B cell (primary cell): Measurements from ENCODE around the gene RGL1. TPM values are rescaled to one million over a fixed set of nuclear protein-coding genes. Genes with fewer than 3 reads are reported as not detected.

ENCODE experiments used
- ATAC-seq: fragments of 200-7000 bp; cut with Tn5 transposase; one replicate; pipeline ENCODE4 v1.10.0; 2021; ENCODE audit warnings: low read depth, mild to moderate bottlenecking, moderate number of reproducible peaks, moderate library complexity
- CTCF ChIA-PET: fragments of 350-600 bp; sonication (Branson Sonifier 250); formaldehyde crosslinking; loops from one replicate; lab custom pipeline; 2021; ENCODE audit warnings: antibody characterized with exemption, inconsistent platforms; lab: Charles Lee
- POLR2A ChIA-PET: fragments of 350-600 bp; sonication (Branson Sonifier 250); formaldehyde crosslinking; loops from one replicate; lab custom pipeline; 2021; ENCODE audit warnings: antibody characterized with exemption; lab: Charles Lee
- DNase-seq: peaks from one replicate; pipeline ENCODE4 v3.0.0; 2013
- H2AFZ ChIP-seq: 2 replicates; pipeline ENCODE4 v1.6.1; 2012; ENCODE audit warnings: mild to moderate bottlenecking, low read depth, low read length; ENCODE audit not compliant: insufficient read depth, poor library complexity, severe bottlenecking
- H3K27ac ChIP-seq, 2 donors: 1 replicate in 1 of 2; 2 replicates in 1 of 2; pipeline ENCODE4 v1.5.1; 2012 to 2013; ENCODE audit warnings: low read length in 2 of 2, mild to moderate bottlenecking in 2 of 2, moderate library complexity in 1 of 2
- H3K27me3 ChIP-seq, 4 experiments: fragments of 200-600 bp in 1 of 4; sonication (generic) in 1 of 4; replicated peaks in 1 of 4; 1 replicate in 2 of 4; 2 replicates in 2 of 4; pipeline versions ENCODE4 v1.6.1 to v1.7.0; 2013 to 2016; ENCODE audit warnings: low read length in 3 of 4, mild to moderate bottlenecking in 2 of 4, mixed read lengths in 1 of 4, moderate library complexity in 1 of 4; ENCODE audit not compliant: insufficient read depth in 4 of 4, control insufficient read depth in 3 of 4; ENCODE audit errors: control extremely low read depth in 1 of 4
- H3K36me3 ChIP-seq, 2 experiments: replicated peaks in 1 of 2; 1 replicate in 1 of 2; 2 replicates in 1 of 2; pipeline versions ENCODE4 v1.6.1 to v1.7.1; 2013; ENCODE audit warnings: low read length in 1 of 2; ENCODE audit not compliant: insufficient read depth in 2 of 2, control insufficient read depth in 1 of 2; ENCODE audit errors: control extremely low read depth in 1 of 2, extremely low read depth in 1 of 2
- H3K4me1 ChIP-seq, 2 donors: fragments of 200-600 bp in 1 of 2; sonication (generic) in 1 of 2; 1 replicate in 1 of 2; 2 replicates in 1 of 2; pipeline versions ENCODE4 v1.5.1 to v1.6.1; 2013 to 2017; ENCODE audit warnings: low read length in 2 of 2; ENCODE audit not compliant: control insufficient read depth in 2 of 2, insufficient read depth in 2 of 2
- H3K4me2 ChIP-seq: replicated peaks from 2 replicates; pipeline ENCODE3; 2012; ENCODE audit warnings: mild to moderate bottlenecking, low read depth, low read length; ENCODE audit not compliant: poor library complexity, severe bottlenecking
- H3K4me3 ChIP-seq, 5 experiments: fragments of 200-600 bp in 1 of 5; sonication (generic) in 1 of 5; 1 replicate in 3 of 5; 2 replicates in 2 of 5; pipeline versions ENCODE4 v1.5.1 to v1.7.0; 2011 to 2016; ENCODE audit warnings: low read length in 4 of 5, mild to moderate bottlenecking in 4 of 5, low read depth in 2 of 5, control low read depth in 1 of 5, moderate library complexity in 1 of 5; ENCODE audit not compliant: insufficient read depth in 1 of 5; ENCODE audit errors: control extremely low read depth in 1 of 5, extremely low read depth in 1 of 5
- H3K79me2 ChIP-seq: fragments of 200-600 bp; sonication (generic); one replicate; pipeline ENCODE4 v1.6.0; 2016; ENCODE audit warnings: low read length; ENCODE audit not compliant: control insufficient read depth, insufficient read depth
- H3K9ac ChIP-seq: fragments of 200-600 bp; sonication (generic); 2 replicates; pipeline ENCODE4 v1.6.1; 2017; ENCODE audit warnings: mild to moderate bottlenecking, low read length, moderate library complexity
- H3K9me3 ChIP-seq, 3 donors: one replicate each; pipeline versions ENCODE4 v1.6.1 to v1.7.1; 2013; ENCODE audit warnings: low read length in 2 of 3; ENCODE audit not compliant: control insufficient read depth in 2 of 3, insufficient read depth in 1 of 3; ENCODE audit errors: control extremely low read depth in 1 of 3
- H4K20me1 ChIP-seq: 2 replicates; pipeline ENCODE4 v1.6.0; 2012; ENCODE audit warnings: mild to moderate bottlenecking, low read length; ENCODE audit not compliant: insufficient read depth, control insufficient read depth, poor library complexity, severe bottlenecking
- H3K27ac Mint-ChIP-seq: one replicate; pipeline ENCODE4 v1.8.0; 2021; ENCODE audit warnings: mixed read lengths
- H3K27me3 Mint-ChIP-seq: one replicate; pipeline ENCODE4 v1.8.0; 2021; ENCODE audit warnings: mixed read lengths
- H3K4me1 Mint-ChIP-seq: one replicate; pipeline ENCODE4 v1.8.0; 2021; ENCODE audit warnings: mixed read lengths
- H3K4me3 Mint-ChIP-seq: one replicate; pipeline ENCODE4 v1.8.0; 2021; ENCODE audit warnings: mixed read lengths
- H3K9me3 Mint-ChIP-seq: one replicate; pipeline ENCODE4 v1.8.0; 2022; ENCODE audit warnings: mixed read lengths; ENCODE audit not compliant: insufficient read depth
- CTCF ChIP-seq: fragments of 200-600 bp; IDR thresholded peaks from one replicate; pipeline ENCODE4 v1.8.0; 2022; ENCODE audit warnings: antibody characterized with exemption, mild to moderate bottlenecking
- EZH2 ChIP-seq: IDR thresholded peaks from 2 replicates; pipeline ENCODE4 v1.6.1; 2012; ENCODE audit warnings: borderline replicate concordance, low read depth, mild to moderate bottlenecking, moderate library complexity, low read length; ENCODE audit not compliant: insufficient read depth, poor library complexity, severe bottlenecking
- WGBS: methylation state at CpG from one replicate; pipeline ENCODE4 v1.1.5; 2013; ENCODE audit warnings: missing lambda C conversion rate; ENCODE audit not compliant: insufficient coverage; 5-methylcytosine and 5-hydroxymethylcytosine counted together
- intact Hi-C: fragments of 100-400 bp; cut with micrococcal nuclease; formaldehyde crosslinking; loops from one replicate; pipeline ENCODE4 v1.10.0; 2022
- polyA plus RNA-seq: library from polyadenylated mRNA; depleted of rRNA; stranded (reverse); fragments of >200 nt; gene quantifications from 2 replicates; pipeline ENCODE4 v1.2.3, GENCODE V29; 2012
- total RNA-seq, 2 donors: library from RNA; stranded (reverse); fragments of 120-200 nt in 1 of 2; gene quantifications; 1 replicate in 1 of 2; 2 replicates in 1 of 2; pipeline versions ENCODE4 v1.2.3 to v1.2.4, GENCODE V29; 2013 to 2022

Gene RGL1
- total and polyA plus RNA-seq, 2 donors (not counting 1 experiment from before 2014, with no cell fraction given), result 0.09 to 1.1 TPM

DNA sequence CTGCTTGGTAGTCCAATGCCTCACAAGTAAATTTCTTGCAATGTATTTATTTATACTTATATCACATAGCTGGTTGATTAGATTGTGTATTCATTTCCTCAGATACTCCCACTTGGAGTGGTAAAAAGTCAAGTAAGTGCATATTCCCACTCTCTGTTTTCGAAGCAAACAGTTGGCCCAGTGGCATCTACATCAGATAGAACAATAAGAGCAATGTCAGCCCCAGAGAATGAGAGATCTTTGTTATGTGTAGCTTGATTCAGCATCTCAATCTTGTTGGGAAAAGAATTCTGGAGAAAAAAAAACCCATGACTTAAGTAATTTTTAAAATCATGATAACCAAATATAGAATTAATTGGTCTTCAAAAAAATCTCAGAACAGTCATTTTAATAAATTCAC, 25.5 kb downstream of the RGL1 start:
- Histone ChIP-seq H3K9ac (no peak overlapping the region), H2AFZ (no peak overlapping the region), H3K4me2 (no peak overlapping the region), H3K27ac (no peak overlapping the region), H3K4me3 (no peak overlapping the region), H3K9me3 (no peaks in the 10 kb centered on the region), H3K27me3 (no peaks in the 10 kb centered on the region), H3K36me3 (no peaks in the 10 kb centered on the region), H4K20me1 (no peaks in the 10 kb centered on the region), H3K79me2 (no peaks in the 10 kb centered on the region), H3K4me1 (no peaks in the 10 kb centered on the region)
- Mint-ChIP-seq H3K4me3 (no peak overlapping the region), H3K27me3 (peaks cover 10% of the 10 kb centered on the region), H3K27ac (no peak overlapping the region), H3K4me1 (no peaks in the 10 kb centered on the region), H3K9me3 (no peaks in the 10 kb centered on the region)
- no peak for TF ChIP-seq EZH2
- no peak for TF ChIP-seq CTCF
- intact Hi-C loops, result no loop called here
- ATAC-seq, result no peak
- POLR2A ChIA-PET, result interaction anchor here (0.6 kb wide), 1 partner anchor 1330 kb away, joined by 4 read pairs; no protein-coding TSS in a partner anchor
- no peak for DNase-seq
- CTCF ChIA-PET, result no interaction called here
- WGBS, result no CpG with 5 or more reads among the region's 1 CpG

DNA sequence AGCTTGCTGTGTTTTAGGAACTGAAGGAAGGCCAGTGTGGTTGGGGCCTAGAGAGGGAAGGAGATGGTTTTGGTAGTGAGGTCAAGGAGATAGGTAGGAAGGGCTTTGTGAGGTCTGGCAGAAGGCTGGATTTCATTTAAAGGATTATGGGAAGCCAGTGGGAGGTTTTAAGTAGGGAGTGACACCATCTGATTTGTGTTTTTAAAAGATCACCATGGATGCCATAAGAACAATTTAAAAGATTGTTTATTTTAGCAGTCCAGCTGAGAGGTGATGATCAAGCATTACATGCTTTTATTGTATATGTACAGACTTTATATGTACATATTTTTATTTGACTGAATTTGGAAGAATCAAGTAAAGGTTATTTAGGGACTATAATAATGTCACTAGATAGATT, 26.4 kb downstream of the RGL1 start:
- ATAC-seq, result no peak
- DNase-seq, result no peak
- H3K27me3 Mint-ChIP-seq, result peaks cover 10% of the 10 kb centered on the region
- no peak overlapping the region for H3K4me3 Mint-ChIP-seq
- H3K36me3 ChIP-seq, result no peaks in the 10 kb centered on the region
- H3K79me2 ChIP-seq, result no peaks in the 10 kb centered on the region
- H3K27ac Mint-ChIP-seq, result no peak overlapping the region
- no peaks in the 10 kb centered on the region for H3K4me1 ChIP-seq
- intact Hi-C loops, result no loop called here
- no peaks in the 10 kb centered on the region for H3K9me3 Mint-ChIP-seq
- CTCF ChIA-PET, result no interaction called here
- H3K27ac ChIP-seq, result no peak overlapping the region
- POLR2A ChIA-PET, result no interaction called here
- no peaks in the 10 kb centered on the region for H3K27me3 ChIP-seq
- H3K4me1 Mint-ChIP-seq, result no peaks in the 10 kb centered on the region
- H3K9me3 ChIP-seq, result no peaks in the 10 kb centered on the region
- no peak overlapping the region for H3K4me3 ChIP-seq
- no peak overlapping the region for H3K4me2 ChIP-seq
- H4K20me1 ChIP-seq, result no peaks in the 10 kb centered on the region
- no peak overlapping the region for H2AFZ ChIP-seq
- no peak overlapping the region for H3K9ac ChIP-seq
- no peak for TF ChIP-seq EZH2
- no peak for TF ChIP-seq CTCF
